Activated naive CD8-positive, alpha-beta T cell (primary cell): ENCODE data around the gene ARSJ.
"Not testable (repeated sequence)": the region's sequence is repeated elsewhere in the genome, so short reads cannot be mapped to it uniquely, and the experiment has no call there.

Source experiments
- H3K27ac Mint-ChIP-seq: one replicate; pipeline ENCODE4 v1.8.0; 2021; ENCODE audit warnings: mixed read lengths
- H3K27me3 Mint-ChIP-seq: one replicate; pipeline ENCODE4 v1.8.0; 2021; ENCODE audit warnings: mixed read lengths
- H3K36me3 Mint-ChIP-seq: one replicate; pipeline ENCODE4 v1.8.0; 2021; ENCODE audit warnings: mixed read lengths
- H3K4me1 Mint-ChIP-seq: one replicate; pipeline ENCODE4 v1.8.0; 2021; ENCODE audit warnings: low read depth, mixed read lengths
- H3K4me3 Mint-ChIP-seq: one replicate; pipeline ENCODE4 v1.8.0; 2021; ENCODE audit warnings: mild to moderate bottlenecking, mixed read lengths
- H3K9me3 Mint-ChIP-seq: one replicate; pipeline ENCODE4 v1.8.0; 2021; ENCODE audit warnings: low read depth, mixed read lengths

ARSJ gene

GRCh38 chr4:113957956-113958355 is 21.5 kb downstream of the ARSJ start:
- H3K4me3 Mint-ChIP-seq = no peak overlapping the region
- H3K4me1 Mint-ChIP-seq = peaks cover 4% of the 10 kb centered on the region
- H3K9me3 Mint-ChIP-seq = peaks cover 4% of the 10 kb centered on the region
- no peak overlapping the region for H3K27ac Mint-ChIP-seq
- no peaks in the 10 kb centered on the region for H3K27me3 Mint-ChIP-seq
- H3K36me3 Mint-ChIP-seq = peaks cover 1% of the 10 kb centered on the region

DNA sequence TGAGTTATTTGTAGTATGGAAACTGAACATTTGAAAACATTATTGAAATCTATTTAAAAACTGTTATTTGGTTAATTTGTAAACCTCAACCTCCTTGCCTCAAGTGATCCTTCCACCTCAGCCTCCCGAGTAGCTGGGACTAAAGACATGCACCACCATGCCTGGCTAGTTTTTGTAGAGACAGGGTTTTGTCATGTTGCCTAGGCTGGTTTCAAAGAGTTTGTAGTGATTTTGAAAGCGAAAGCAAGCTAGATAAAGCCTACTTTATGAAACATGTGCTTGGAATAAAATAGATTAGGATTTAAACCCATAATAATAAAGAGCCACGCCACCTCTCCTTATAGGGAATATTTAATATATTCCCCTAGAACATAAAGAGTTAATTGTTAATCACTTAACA is 23.5 kb downstream of the ARSJ start:
- Mint-ChIP-seq H3K9me3 (no peaks in the 10 kb centered on the region), H3K4me1 (peaks cover 21% of the 10 kb centered on the region)

DNA sequence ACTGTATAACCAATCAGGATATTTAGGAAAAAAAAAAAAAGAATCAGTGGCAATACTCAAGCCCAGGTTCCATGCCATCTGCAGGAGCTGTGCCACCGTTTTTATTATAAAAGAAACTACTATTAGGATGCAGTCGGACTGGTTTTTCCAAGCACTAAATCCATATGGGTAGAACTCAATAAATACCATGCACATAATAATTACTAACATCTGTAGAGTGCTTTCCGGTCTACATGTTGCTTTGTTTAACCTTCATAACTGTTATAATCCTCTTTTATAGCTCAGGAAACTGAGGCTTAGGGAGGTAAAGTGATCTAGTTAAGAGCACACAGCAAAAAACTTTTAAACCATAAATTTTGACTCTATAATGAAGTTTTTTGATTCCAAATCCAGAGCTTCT is 24.0 kb downstream of the ARSJ start:
- H3K4me1 Mint-ChIP-seq = peaks cover 21% of the 10 kb centered on the region
- no peak overlapping the region for H3K27ac Mint-ChIP-seq
- no peaks in the 10 kb centered on the region for H3K9me3 Mint-ChIP-seq
- H3K27me3 Mint-ChIP-seq = peaks cover 2% of the 10 kb centered on the region
- no peaks in the 10 kb centered on the region for H3K36me3 Mint-ChIP-seq
- no peak overlapping the region for H3K4me3 Mint-ChIP-seq

More for the DNA sequence above, 23.5 kb downstream of the ARSJ start:
- H3K4me3 Mint-ChIP-seq = no peak overlapping the region
- H3K27ac Mint-ChIP-seq = no peak overlapping the region
- peaks cover 2% of the 10 kb centered on the region for H3K27me3 Mint-ChIP-seq
- no peaks in the 10 kb centered on the region for H3K36me3 Mint-ChIP-seq

- H3K4me1 Mint-ChIP-seq = peaks cover 21% of the 10 kb centered on the region
- H3K36me3 Mint-ChIP-seq = no peaks in the 10 kb centered on the region
- H3K9me3 Mint-ChIP-seq = no peaks in the 10 kb centered on the region
Measured at GRCh38 chr4:113953888-113954287, 25.6 kb downstream of the ARSJ start.

GRCh38 chr4:113952452-113953029 is 26.9 kb downstream of the ARSJ start:
- H3K27me3 Mint-ChIP-seq = peaks cover 2% of the 10 kb centered on the region
- no peaks in the 10 kb centered on the region for H3K36me3 Mint-ChIP-seq
- no peak overlapping the region for H3K27ac Mint-ChIP-seq
- no peaks in the 10 kb centered on the region for H3K9me3 Mint-ChIP-seq
- H3K4me3 Mint-ChIP-seq = no peak overlapping the region
- peaks cover 21% of the 10 kb centered on the region for H3K4me1 Mint-ChIP-seq

More at GRCh38 chr4:113953888-113954287, 25.6 kb downstream of the ARSJ start:
- H3K27ac Mint-ChIP-seq = no peak overlapping the region
- H3K4me3 Mint-ChIP-seq = no peak overlapping the region
- H3K27me3 Mint-ChIP-seq = peaks cover 2% of the 10 kb centered on the region

DNA sequence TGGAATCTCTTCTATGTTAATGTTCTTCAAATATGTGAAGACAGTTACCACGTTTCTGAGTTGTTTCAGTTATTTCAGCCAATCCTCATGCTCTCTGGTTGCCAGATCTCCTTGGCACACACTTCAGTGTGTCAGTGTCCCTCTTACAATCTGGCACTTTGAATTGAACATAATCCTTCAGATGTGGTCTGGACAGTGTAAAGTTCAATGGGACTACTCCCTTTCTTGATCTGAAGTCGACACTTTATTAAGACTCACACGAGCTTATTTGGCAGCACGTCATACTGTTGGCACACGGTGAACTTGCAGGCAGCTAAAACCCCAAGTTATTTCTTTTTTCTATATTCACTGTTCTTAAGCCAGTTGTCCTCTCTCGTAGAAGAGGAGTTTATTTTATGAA is 28.2 kb downstream of the ARSJ start:
- H3K27me3 Mint-ChIP-seq = peaks cover 2% of the 10 kb centered on the region
- H3K4me3 Mint-ChIP-seq = no peak overlapping the region
- peaks cover 21% of the 10 kb centered on the region for H3K4me1 Mint-ChIP-seq

GRCh38 chr4:113950207-113950606 is 29.2 kb downstream of the ARSJ start:
- H3K4me1 Mint-ChIP-seq = peaks cover 29% of the 10 kb centered on the region
- peaks cover 2% of the 10 kb centered on the region for H3K27me3 Mint-ChIP-seq
- H3K9me3 Mint-ChIP-seq = no peaks in the 10 kb centered on the region
- H3K27ac Mint-ChIP-seq = no peak overlapping the region
- no peak overlapping the region for H3K4me3 Mint-ChIP-seq
- H3K36me3 Mint-ChIP-seq = no peaks in the 10 kb centered on the region

More for the DNA sequence above, 28.2 kb downstream of the ARSJ start:
- Mint-ChIP-seq H3K36me3 (no peaks in the 10 kb centered on the region), H3K27ac (no peak overlapping the region), H3K9me3 (no peaks in the 10 kb centered on the region)

DNA sequence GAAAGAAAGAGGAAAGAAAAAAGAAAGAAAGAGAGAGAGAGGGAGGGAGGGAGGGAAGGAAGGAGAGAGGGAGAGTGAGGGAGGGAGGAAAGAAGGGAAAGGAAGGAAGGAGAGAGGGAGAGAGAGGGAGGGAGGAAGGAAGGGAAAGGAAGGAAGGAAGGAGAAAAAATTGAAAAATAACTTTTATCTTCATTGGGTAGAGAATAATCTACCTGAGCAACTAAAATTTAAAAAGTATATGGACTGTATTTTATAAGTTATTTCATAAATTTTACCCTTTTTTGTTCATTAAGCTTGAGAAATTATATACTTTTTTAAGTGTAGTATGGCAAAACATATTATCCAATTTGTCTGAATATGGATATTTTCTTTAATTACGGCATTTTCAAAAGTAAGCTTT is 32.0 kb downstream of the ARSJ start:
- H3K9me3 Mint-ChIP-seq = no peaks in the 10 kb centered on the region

DNA sequence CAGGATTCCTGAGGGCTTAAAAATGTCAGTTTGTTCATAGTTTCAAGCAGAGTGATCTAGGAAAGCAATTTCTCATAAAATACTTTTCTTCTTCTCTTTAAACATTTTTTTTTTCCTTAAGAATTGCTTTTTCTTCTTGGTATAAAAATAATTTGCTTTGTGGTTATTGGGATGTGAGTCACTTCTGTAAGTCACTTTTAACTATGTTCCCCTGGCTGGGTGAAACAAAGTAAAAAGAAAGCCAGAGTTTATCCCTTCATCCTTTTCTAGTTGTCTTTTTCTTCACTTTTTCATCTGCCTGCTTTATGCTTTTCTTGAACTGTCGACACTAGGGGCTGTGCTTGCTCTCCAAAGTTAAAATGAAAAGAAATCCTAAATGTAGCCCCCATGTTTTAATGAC is 33.5 kb downstream of the ARSJ start:
- Mint-ChIP-seq H3K27ac (peak overlapping the region; percentile 41), H3K9me3 (no peaks in the 10 kb centered on the region), H3K4me1 (peaks cover 27% of the 10 kb centered on the region), H3K27me3 (no peaks in the 10 kb centered on the region), H3K36me3 (no peaks in the 10 kb centered on the region), H3K4me3 (no peak overlapping the region)

More for the DNA sequence above, 32.0 kb downstream of the ARSJ start:
- no peak overlapping the region for H3K4me3 Mint-ChIP-seq
- H3K27me3 Mint-ChIP-seq = peaks cover under 1% of the 10 kb centered on the region
- H3K4me1 Mint-ChIP-seq = peaks cover 38% of the 10 kb centered on the region
- H3K27ac Mint-ChIP-seq = no peak overlapping the region
- no peaks in the 10 kb centered on the region for H3K36me3 Mint-ChIP-seq

GRCh38 chr4:113943863-113944262 is 35.6 kb downstream of the ARSJ start:
- no peaks in the 10 kb centered on the region for H3K27me3 Mint-ChIP-seq
- H3K4me1 Mint-ChIP-seq = peaks cover 27% of the 10 kb centered on the region
- no peak overlapping the region for H3K4me3 Mint-ChIP-seq
- H3K9me3 Mint-ChIP-seq = no peaks in the 10 kb centered on the region
- no peak overlapping the region for H3K27ac Mint-ChIP-seq
- no peaks in the 10 kb centered on the region for H3K36me3 Mint-ChIP-seq

- H3K36me3 Mint-ChIP-seq = peaks cover 2% of the 10 kb centered on the region
- no peaks in the 10 kb centered on the region for H3K9me3 Mint-ChIP-seq
- H3K4me1 Mint-ChIP-seq = peaks cover 27% of the 10 kb centered on the region
- no peak overlapping the region for H3K27ac Mint-ChIP-seq
- H3K27me3 Mint-ChIP-seq = no peaks in the 10 kb centered on the region
- no peak overlapping the region for H3K4me3 Mint-ChIP-seq
Measured at GRCh38 chr4:113943085-113943484, 36.4 kb downstream of the ARSJ start.

GRCh38 chr4:113941836-113942235 is 37.6 kb downstream of the ARSJ start:
- no peak overlapping the region for H3K27ac Mint-ChIP-seq
- peaks cover 3% of the 10 kb centered on the region for H3K36me3 Mint-ChIP-seq
- H3K9me3 Mint-ChIP-seq = no peaks in the 10 kb centered on the region
- peaks cover 27% of the 10 kb centered on the region for H3K4me1 Mint-ChIP-seq
- no peak overlapping the region for H3K4me3 Mint-ChIP-seq
- H3K27me3 Mint-ChIP-seq = no peaks in the 10 kb centered on the region

DNA sequence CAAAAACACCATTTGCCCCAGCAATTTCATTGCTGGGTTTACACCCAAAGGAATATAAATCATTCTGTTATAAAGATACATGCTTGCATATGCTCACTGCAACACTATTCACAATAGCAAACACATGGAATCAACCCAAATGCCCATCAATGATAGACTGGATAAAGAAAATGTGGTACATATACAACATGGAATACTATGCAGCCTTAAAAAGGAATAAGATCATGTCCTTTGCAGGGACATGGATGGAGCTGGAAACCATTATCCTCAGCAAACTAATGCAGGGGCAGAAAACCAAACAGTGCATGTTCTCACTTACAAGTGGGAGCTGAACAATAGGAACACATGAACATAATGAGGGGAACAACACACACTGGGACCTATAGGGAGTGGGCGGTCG is 39.3 kb downstream of the ARSJ start:
- not testable (repeated sequence) for H3K27me3 Mint-ChIP-seq

GRCh38 chr4:113935190-113935589 is 44.3 kb downstream of the ARSJ start:
- Mint-ChIP-seq H3K4me1 (no peaks in the 10 kb centered on the region), H3K36me3 (peaks cover 3% of the 10 kb centered on the region), H3K4me3 (no peak overlapping the region), H3K27me3 (no peaks in the 10 kb centered on the region), H3K9me3 (no peaks in the 10 kb centered on the region), H3K27ac (no peak overlapping the region)

More for the DNA sequence above, 39.3 kb downstream of the ARSJ start:
- H3K4me3 Mint-ChIP-seq, H3K36me3 Mint-ChIP-seq, H3K9me3 Mint-ChIP-seq, H3K27ac Mint-ChIP-seq: not testable (repeated sequence)
- peaks cover 18% of the 10 kb centered on the region for H3K4me1 Mint-ChIP-seq

DNA sequence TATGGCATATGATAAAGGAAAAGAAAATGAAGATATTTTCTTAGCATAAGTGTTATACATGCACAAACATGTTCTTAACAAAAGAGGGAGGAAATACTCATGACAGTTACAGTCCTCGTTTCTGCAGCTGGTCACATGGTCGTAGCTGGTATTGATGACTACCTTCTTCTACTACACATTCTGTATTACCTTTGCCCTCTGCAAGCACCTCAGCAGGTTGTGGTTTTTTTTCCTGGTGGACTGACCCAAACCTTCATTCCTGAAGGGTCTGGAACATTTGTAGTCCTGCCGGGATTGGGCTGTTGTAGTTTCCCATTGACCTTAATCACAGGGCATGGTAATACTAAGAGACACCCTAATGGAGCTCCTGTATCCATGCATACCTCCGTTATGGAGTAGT is 54.7 kb downstream of the ARSJ start:
- H3K36me3 Mint-ChIP-seq, H3K27ac Mint-ChIP-seq, H3K27me3 Mint-ChIP-seq, H3K4me3 Mint-ChIP-seq, H3K9me3 Mint-ChIP-seq, H3K4me1 Mint-ChIP-seq: not testable (repeated sequence)

- H3K9me3 Mint-ChIP-seq = no peaks in the 10 kb centered on the region
- H3K27ac Mint-ChIP-seq = no peak overlapping the region
- no peak overlapping the region for H3K4me3 Mint-ChIP-seq
- no peaks in the 10 kb centered on the region for H3K27me3 Mint-ChIP-seq
- H3K36me3 Mint-ChIP-seq = no peaks in the 10 kb centered on the region
- peaks cover 3% of the 10 kb centered on the region for H3K4me1 Mint-ChIP-seq
Measured at GRCh38 chr4:113921089-113921794, 58.2 kb downstream of the ARSJ start.
